ENCODE results near the gene ABCA10.
A peak's percentile ranks its signal among the peaks of the same experiment; 100 is the strongest.

The ABCA10 gene

DNA sequence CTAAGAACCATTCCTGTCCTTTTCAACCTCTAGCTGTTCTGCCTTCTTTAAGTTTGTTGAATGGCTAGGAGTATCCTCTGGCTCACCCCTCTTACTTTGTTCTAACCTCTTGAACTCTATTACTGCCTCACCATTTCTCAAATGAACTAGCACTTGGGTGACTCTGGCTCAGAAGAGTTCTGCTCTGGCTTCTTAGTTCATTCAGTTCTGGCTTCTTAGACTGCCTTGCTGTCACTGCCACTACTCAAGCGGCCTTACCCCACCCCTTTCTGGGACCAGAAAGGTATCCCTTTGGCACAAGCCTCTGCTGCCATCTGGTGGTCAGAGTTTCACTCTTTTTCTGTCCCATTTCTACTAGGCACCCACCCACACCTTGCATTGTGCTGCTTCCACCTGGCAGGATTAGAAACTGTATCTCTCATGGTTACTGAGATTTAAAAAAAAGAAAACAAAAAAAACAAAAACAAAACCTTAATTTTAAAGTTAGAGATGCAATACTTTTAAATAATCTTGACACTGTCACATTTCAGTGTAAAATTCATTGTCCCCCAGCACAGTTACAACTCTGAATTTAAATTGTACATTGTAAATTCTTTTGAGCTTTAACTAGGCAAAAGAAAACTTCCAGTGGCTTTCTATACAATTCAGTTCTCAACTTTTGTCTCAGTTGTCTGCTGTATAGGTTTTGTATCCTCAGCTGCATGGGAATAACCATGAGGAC, 6.9 kb upstream of the ABCA10 start:
- TF ChIP-seq PKNOX1 (IDR thresholded peaks at IDR 0.05) (peak; percentile 93), BHLHE40 (IDR thresholded peaks at IDR 0.05; ENCODE audit: borderline replicate concordance) (no peak), ZNF384 (IDR thresholded peaks at IDR 0.05) (0 out of 2 replicates have a peak, but pooled peaks have one; percentile 29)
- ChIA-PET POLR2A (no interaction called here), CTCF (interaction anchor here (1.6 kb wide), 1 partner anchor 459 kb away, joined by 6 read pairs; no protein-coding TSS in a partner anchor)
- peak; percentile 75 for DNase-seq (ENCODE audit: extremely low spot score)

DNA sequence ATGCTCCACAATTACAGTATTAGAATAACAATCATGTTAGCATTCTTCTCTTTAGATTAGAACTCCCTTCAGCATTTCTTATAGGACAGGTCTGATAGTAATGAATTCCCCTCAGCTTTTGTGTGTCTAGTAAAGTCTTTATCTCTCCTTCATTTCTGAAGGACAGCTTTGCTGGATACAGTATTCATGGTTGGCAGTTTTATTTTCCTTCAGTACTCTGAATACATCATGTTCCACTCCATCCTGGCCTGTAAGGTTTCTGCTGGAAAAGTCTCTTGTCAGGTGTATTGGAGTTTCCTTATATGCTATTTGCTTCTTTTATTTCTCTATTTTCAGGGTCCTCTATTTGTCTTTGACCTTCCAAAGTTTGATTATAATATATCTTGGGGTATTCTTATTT, 4.0 kb upstream of the ABCA10 start:
- ChIA-PET CTCF (no interaction called here), POLR2A (no interaction called here)
- TF ChIP-seq FOXA1 (IDR thresholded peaks at IDR 0.05) (no peak), NFRKB (IDR thresholded peaks at IDR 0.05) (no peak), SUZ12 (IDR thresholded peaks at IDR 0.05) (no peak), LEF1 (IDR thresholded peaks at IDR 0.05; ENCODE audit: borderline replicate concordance) (no peak), ARNT (IDR thresholded peaks at IDR 0.05) (no peak)
- no peak for DNase-seq (ENCODE audit: extremely low spot score)

- ChIA-PET CTCF (no interaction called here), POLR2A (no interaction called here)
- TF ChIP-seq FOXM1 (IDR thresholded peaks at IDR 0.05; ENCODE audit: borderline replicate concordance) (no peak), FOXK2 (IDR thresholded peaks at IDR 0.05) (no peak), ARNT (IDR thresholded peaks at IDR 0.05) (no peak), PKNOX1 (IDR thresholded peaks at IDR 0.05) (no peak), NFRKB (IDR thresholded peaks at IDR 0.05) (no peak), ZNF384 (IDR thresholded peaks at IDR 0.05) (no peak), TARDBP (IDR thresholded peaks at IDR 0.05) (no peak)
- DNase-seq (ENCODE audit: extremely low spot score) = no peak
These were observed 2.9 kb upstream of the ABCA10 start for GRCh38 chr17:69231521-69231920.

DNA sequence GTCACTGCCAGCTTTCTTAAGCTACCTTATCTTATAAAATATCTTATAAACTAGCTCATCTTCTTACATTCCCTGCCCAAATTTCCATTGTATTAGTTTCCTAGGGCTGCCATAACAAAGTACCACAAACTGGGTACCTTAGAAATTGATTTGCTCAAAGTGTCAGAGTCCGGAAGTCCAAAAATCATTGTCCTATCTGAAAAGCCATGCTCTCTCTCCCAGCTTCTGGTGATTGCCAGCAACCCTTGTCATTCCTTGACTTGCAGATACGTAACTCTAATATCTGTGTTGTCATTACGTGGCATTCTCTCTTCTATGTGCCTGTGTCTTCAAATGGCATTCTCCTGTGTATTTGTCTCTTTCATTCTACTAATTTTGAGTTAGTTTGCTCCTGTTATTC, 2.3 kb upstream of the ABCA10 start:
- DNase-seq (ENCODE audit: extremely low spot score) = no peak
- POLR2A ChIA-PET = no interaction called here
- TF ChIP-seq CTBP1 (IDR thresholded peaks at IDR 0.05; ENCODE audit: borderline replicate concordance) (no peak), BHLHE40 (IDR thresholded peaks at IDR 0.05; ENCODE audit: borderline replicate concordance) (no peak), TARDBP (IDR thresholded peaks at IDR 0.05) (no peak), HDGF (IDR thresholded peaks at IDR 0.05; ENCODE audit: borderline replicate concordance) (no peak), L3MBTL2 (conservative IDR thresholded peaks at IDR 0.05) (no peak), FOXA1 (IDR thresholded peaks at IDR 0.05) (no peak), ELF4 (IDR thresholded peaks at IDR 0.05) (no peak), LEF1 (IDR thresholded peaks at IDR 0.05; ENCODE audit: borderline replicate concordance) (no peak), SUZ12 (IDR thresholded peaks at IDR 0.05) (no peak), FOXK2 (IDR thresholded peaks at IDR 0.05) (no peak), FOXM1 (IDR thresholded peaks at IDR 0.05; ENCODE audit: borderline replicate concordance) (no peak), ZNF384 (IDR thresholded peaks at IDR 0.05) (no peak), NFRKB (IDR thresholded peaks at IDR 0.05) (no peak), SP1 (IDR thresholded peaks at IDR 0.05) (no peak), ARNT (IDR thresholded peaks at IDR 0.05) (no peak), PKNOX1 (IDR thresholded peaks at IDR 0.05) (no peak)
- CTCF ChIA-PET = no interaction called here

- no peak for TF ChIP-seq NFRKB (IDR thresholded peaks at IDR 0.05)
- TF ChIP-seq FOXM1 (IDR thresholded peaks at IDR 0.05; ENCODE audit: borderline replicate concordance) = no peak
- TF ChIP-seq FOXK2 (IDR thresholded peaks at IDR 0.05) = no peak
- no peak for TF ChIP-seq L3MBTL2 (conservative IDR thresholded peaks at IDR 0.05)
- TF ChIP-seq PKNOX1 (IDR thresholded peaks at IDR 0.05) = no peak
- no peak for TF ChIP-seq ELF4 (IDR thresholded peaks at IDR 0.05)
- no peak for TF ChIP-seq FOXA1 (IDR thresholded peaks at IDR 0.05)
- TF ChIP-seq SP1 (IDR thresholded peaks at IDR 0.05) = no peak
- TF ChIP-seq LEF1 (IDR thresholded peaks at IDR 0.05; ENCODE audit: borderline replicate concordance) = no peak
- no peak for TF ChIP-seq ARNT (IDR thresholded peaks at IDR 0.05)
- TF ChIP-seq TARDBP (IDR thresholded peaks at IDR 0.05) = no peak
- TF ChIP-seq SUZ12 (IDR thresholded peaks at IDR 0.05) = no peak
- no peak for TF ChIP-seq ZNF384 (IDR thresholded peaks at IDR 0.05)
- ChIA-PET CTCF (interaction anchor here (0.6 to 0.8 kb wide), 3 partner anchors 16 to 456 kb away, joined by 3 to 5 read pairs (median 3); no protein-coding TSS in a partner anchor), POLR2A (no interaction called here)
- no peak for DNase-seq (ENCODE audit: extremely low spot score)
These were observed 606 bp downstream of the ABCA10 start for GRCh38 chr17:69228018-69228417.

GRCh38 chr17:69227541-69227940, 1.1 kb downstream of the ABCA10 start:
- DNase-seq (ENCODE audit: extremely low spot score) = no peak
- TF ChIP-seq NFRKB (IDR thresholded peaks at IDR 0.05) (no peak), FOXA1 (IDR thresholded peaks at IDR 0.05) (no peak), PKNOX1 (IDR thresholded peaks at IDR 0.05) (no peak), L3MBTL2 (conservative IDR thresholded peaks at IDR 0.05) (no peak), FOXK2 (IDR thresholded peaks at IDR 0.05) (no peak), CTBP1 (IDR thresholded peaks at IDR 0.05; ENCODE audit: borderline replicate concordance) (no peak)
- ChIA-PET POLR2A (no interaction called here), CTCF (interaction anchor here (0.6 to 0.8 kb wide), 3 partner anchors 17 to 456 kb away, joined by 3 to 5 read pairs (median 3); no protein-coding TSS in a partner anchor)

Data from HEK293T (cell line).